ENCODE results near the gene HIPK2. TPM values are rescaled to one million over a fixed set of nuclear protein-coding genes. Genes with fewer than 3 reads are reported as not detected.

Gene HIPK2
- total RNA-seq, 1 donor from 2014 or later: 44.0 TPM

- DNase-seq (ENCODE audit: low read depth): no peak
- no peaks in the 10 kb centered on the region for H3K27me3 ChIP-seq (ENCODE audit: control insufficient read depth, insufficient read depth, low read length)
- H3K4me3 ChIP-seq (ENCODE audit: low read depth, low read length): no peak overlapping the region
- TF ChIP-seq CTCF (IDR thresholded peaks at IDR 0.05; ENCODE audit: insufficient read depth, low read length, poor library complexity, severe bottlenecking): no peak
- H3K36me3 ChIP-seq (ENCODE audit: control insufficient read depth, insufficient read depth, low read length): no peaks in the 10 kb centered on the region
Observed at GRCh38 chr7:139661903-139662302, 115.9 kb downstream of the HIPK2 start.

- no peak for TF ChIP-seq CTCF (IDR thresholded peaks at IDR 0.05; ENCODE audit: insufficient read depth, low read length, poor library complexity, severe bottlenecking)
- Histone ChIP-seq H3K36me3 (ENCODE audit: control insufficient read depth, insufficient read depth, low read length) (no peaks in the 10 kb centered on the region), H3K27me3 (ENCODE audit: control insufficient read depth, insufficient read depth, low read length) (no peaks in the 10 kb centered on the region), H3K4me3 (ENCODE audit: low read depth, low read length) (no peak overlapping the region)
- no peak for DNase-seq (ENCODE audit: low read depth)
Observed at GRCh38 chr7:139661043-139661440, 116.8 kb downstream of the HIPK2 start.

GRCh38 chr7:139660317-139661042, 117.3 kb downstream of the HIPK2 start:
- no peak for DNase-seq (ENCODE audit: low read depth)
- H3K36me3 ChIP-seq (ENCODE audit: control insufficient read depth, insufficient read depth, low read length): no peaks in the 10 kb centered on the region
- H3K4me3 ChIP-seq (ENCODE audit: low read depth, low read length): no peak overlapping the region
- TF ChIP-seq CTCF (IDR thresholded peaks at IDR 0.05; ENCODE audit: insufficient read depth, low read length, poor library complexity, severe bottlenecking): no peak
- H3K27me3 ChIP-seq (ENCODE audit: control insufficient read depth, insufficient read depth, low read length): no peaks in the 10 kb centered on the region

GRCh38 chr7:139659922-139660316, 117.9 kb downstream of the HIPK2 start:
- TF ChIP-seq CTCF (IDR thresholded peaks at IDR 0.05; ENCODE audit: insufficient read depth, low read length, poor library complexity, severe bottlenecking): no peak
- no peak for DNase-seq (ENCODE audit: low read depth)
- Histone ChIP-seq H3K27me3 (ENCODE audit: control insufficient read depth, insufficient read depth, low read length) (no peaks in the 10 kb centered on the region), H3K36me3 (ENCODE audit: control insufficient read depth, insufficient read depth, low read length) (peaks cover 2% of the 10 kb centered on the region), H3K4me3 (ENCODE audit: low read depth, low read length) (no peak overlapping the region)

GRCh38 chr7:139658908-139659675, 118.7 kb downstream of the HIPK2 start:
- Histone ChIP-seq H3K27me3 (ENCODE audit: control insufficient read depth, insufficient read depth, low read length) (no peaks in the 10 kb centered on the region), H3K4me3 (ENCODE audit: low read depth, low read length) (no peak overlapping the region), H3K36me3 (ENCODE audit: control insufficient read depth, insufficient read depth, low read length) (peaks cover 2% of the 10 kb centered on the region)
- TF ChIP-seq CTCF (IDR thresholded peaks at IDR 0.05; ENCODE audit: insufficient read depth, low read length, poor library complexity, severe bottlenecking): no peak
- DNase-seq (ENCODE audit: low read depth): no peak

Measured in kidney epithelial cell (primary cell).